Keratinocyte (primary cell): ENCODE results near the gene MTUS2. TPM values are rescaled to one million over a fixed set of nuclear protein-coding genes. Genes with fewer than 3 reads are reported as not detected.

Experiments
- DNase-seq: peaks from one replicate; pipeline ENCODE4 v3.0.0-alpha.2; 2011; ENCODE audit warnings: low read depth, missing footprints, low spot score
- FAIRE-seq: peaks from 2 replicates; lab custom pipeline; 2011; peaks lifted over from hg19 to GRCh38; lab: Jason Lieb, UNC
- H2AFZ ChIP-seq: 2 replicates; pipeline ENCODE4 v1.6.0; 2012; ENCODE audit warnings: low read length, control low read depth, inconsistent platforms; ENCODE audit not compliant: control insufficient read depth
- H3K27ac ChIP-seq: 2 replicates; pipeline ENCODE4 v1.5.1; 2011; ENCODE audit warnings: low read length; ENCODE audit not compliant: control insufficient read depth, insufficient read depth
- H3K27me3 ChIP-seq: 3 replicates; pipeline ENCODE4 v1.6.0; 2011; ENCODE audit warnings: low read length; ENCODE audit not compliant: control insufficient read depth, insufficient read depth; ENCODE audit errors: extremely low read depth
- H3K36me3 ChIP-seq, 2 experiments: 2 replicates in 1 of 2; 3 replicates in 1 of 2; pipeline ENCODE4 v1.5.1; 2011; ENCODE audit warnings: low read length in 2 of 2, mild to moderate bottlenecking in 1 of 2; ENCODE audit not compliant: control insufficient read depth in 2 of 2, insufficient read depth in 2 of 2; ENCODE audit errors: extremely low read depth in 1 of 2
- H3K4me1 ChIP-seq: 3 replicates; pipeline ENCODE4 v1.5.1; 2011; ENCODE audit warnings: low read length; ENCODE audit not compliant: control insufficient read depth, insufficient read depth; ENCODE audit errors: extremely low read depth
- H3K4me2 ChIP-seq: 3 replicates; pipeline ENCODE4 v1.6.0; 2011; ENCODE audit warnings: low read depth, low read length; ENCODE audit not compliant: control insufficient read depth, insufficient read depth; ENCODE audit errors: extremely low read depth
- H3K4me3 ChIP-seq, 3 experiments: fragments of 200-600 bp in 1 of 3; sonication (generic) in 1 of 3; 2 replicates in 2 of 3; 3 replicates in 1 of 3; pipeline ENCODE4 v1.5.1; 2011 to 2016; ENCODE audit warnings: low read length in 3 of 3, mild to moderate bottlenecking in 3 of 3, control low read depth in 2 of 3, inconsistent platforms in 1 of 3, low read depth in 1 of 3, mixed read lengths in 1 of 3, mixed run types in 1 of 3, moderate library complexity in 1 of 3; ENCODE audit not compliant: control insufficient read depth in 2 of 3, insufficient read depth in 2 of 3; ENCODE audit errors: extremely low read depth in 1 of 3
- H3K79me2 ChIP-seq: 2 replicates; pipeline ENCODE4 v1.6.0; 2012; ENCODE audit warnings: low read length; ENCODE audit not compliant: control insufficient read depth, insufficient read depth
- H3K9ac ChIP-seq: 3 replicates; pipeline ENCODE4 v1.6.0; 2011; ENCODE audit warnings: low read length; ENCODE audit not compliant: control insufficient read depth, insufficient read depth; ENCODE audit errors: extremely low read depth
- H3K9me1 ChIP-seq: 3 replicates; pipeline ENCODE4 v1.6.0; 2011; ENCODE audit warnings: low read length; ENCODE audit not compliant: control insufficient read depth, insufficient read depth; ENCODE audit errors: extremely low read depth
- H3K9me3 ChIP-seq: 2 replicates; pipeline ENCODE4 v1.5.1; 2012; ENCODE audit warnings: low read depth, low read length; ENCODE audit not compliant: control insufficient read depth
- H4K20me1 ChIP-seq: 3 replicates; pipeline ENCODE4 v1.6.0; 2011; ENCODE audit warnings: low read length; ENCODE audit not compliant: control insufficient read depth, insufficient read depth; ENCODE audit errors: extremely low read depth
- CTCF ChIP-seq, 3 experiments: IDR thresholded peaks in 1 of 3; conservative IDR thresholded peaks in 1 of 3; optimal IDR thresholded peaks in 1 of 3; 2 replicates in 2 of 3; 3 replicates in 1 of 3; pipeline versions ENCODE3 to v1.5.1; 2011; ENCODE audit warnings: low read length in 3 of 3, mild to moderate bottlenecking in 3 of 3, moderate library complexity in 2 of 3, control low read depth in 1 of 3, inconsistent platforms in 1 of 3; ENCODE audit not compliant: insufficient read depth in 2 of 3; ENCODE audit errors: extremely low read depth in 1 of 3
- EZH2 ChIP-seq: IDR thresholded peaks from one replicate; pipeline ENCODE4 v1.6.1; 2012; ENCODE audit warnings: inconsistent platforms, mild to moderate bottlenecking, low read length, moderate library complexity
- dilution Hi-C: fragments of 300-500 bp; cut with MboI; formaldehyde crosslinking; loops from one replicate; pipeline ENCODE4 v1.7.0; 2020; ENCODE audit warnings: low sequenced_read_pairs; ENCODE audit not compliant: extremely low pct_ligation_motif_present
- polyA plus RNA-seq, 5 experiments: library from polyadenylated mRNA; depleted of rRNA in 3 of 5; stranded (reverse) in 3 of 5; stranded (forward) in 1 of 5; unstranded in 1 of 5; fragments of >200 nt; gene quantifications; 1 replicate in 1 of 5; 2 replicates in 3 of 5; 3 replicates in 1 of 5; pipeline versions ENCODE4 v1.2.1 to v1.2.3, GENCODE V29; 2011 to 2012; ENCODE audit warnings: missing spikeins in 2 of 5, low read depth in 1 of 5, low replicate concordance in 1 of 5

Gene MTUS2
- polyA plus RNA-seq, 1 donor (not counting 4 experiments of a cell fraction or from before 2014, with no cell fraction given), result 0.17 TPM

GRCh38 chr13:29369060-29369743 is 549.1 kb downstream of the MTUS2 start:
- no peak for DNase-seq
- peak; percentile 44 for FAIRE-seq
- Histone ChIP-seq H3K9ac (no peak overlapping the region), H3K79me2 (no peaks in the 10 kb centered on the region), H3K4me2 (no peak overlapping the region), H3K4me3 (no peak overlapping the region), H3K36me3 (no peaks in the 10 kb centered on the region), H3K4me1 (peaks cover 3% of the 10 kb centered on the region), H3K9me3 (no peaks in the 10 kb centered on the region), H3K27ac (no peak overlapping the region), H2AFZ (peak overlapping the region; percentile 62), H3K27me3 (no peaks in the 10 kb centered on the region), H4K20me1 (no peaks in the 10 kb centered on the region), H3K9me1 (no peaks in the 10 kb centered on the region)
- TF ChIP-seq CTCF (optimal IDR thresholded peaks at IDR 0.05 in 1 of 3, IDR thresholded peaks at IDR 0.05 in 1 of 3, conservative IDR thresholded peaks at IDR 0.05 in 1 of 3; ENCODE audit: extremely low read depth in 1 of 3, insufficient read depth in 2 of 3, low read length in 3 of 3), result peak; percentile 44 to 58 (median 52)
- no peak for TF ChIP-seq EZH2
- dilution Hi-C loops, result no loop called here

DNA sequence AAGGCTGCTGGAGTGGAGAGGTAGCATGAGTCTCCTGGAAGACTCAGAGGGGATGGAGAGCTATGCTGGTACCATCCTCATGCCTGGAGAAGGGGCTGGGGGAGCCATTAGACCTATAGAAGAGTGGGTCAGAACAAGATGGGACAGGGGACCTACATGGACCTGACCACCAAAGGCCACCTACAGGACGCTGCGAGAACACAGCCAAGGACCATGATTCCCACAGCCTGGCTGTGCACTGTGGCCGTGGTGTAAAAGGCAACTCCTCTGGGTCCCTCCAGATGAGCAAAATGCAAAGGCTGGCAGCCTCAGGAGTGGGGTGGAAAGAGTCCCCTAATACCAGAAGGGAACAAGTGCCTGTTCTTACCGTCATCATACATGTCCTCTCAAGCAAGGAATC is 559.1 kb downstream of the MTUS2 start:
- Histone ChIP-seq H3K4me1 (no peaks in the 10 kb centered on the region), H3K4me2 (no peak overlapping the region)

More for the DNA sequence above, 559.1 kb downstream of the MTUS2 start:
- Histone ChIP-seq H3K9me3 (no peaks in the 10 kb centered on the region), H3K36me3 (no peaks in the 10 kb centered on the region), H4K20me1 (no peaks in the 10 kb centered on the region), H3K79me2 (no peaks in the 10 kb centered on the region), H2AFZ (no peak overlapping the region), H3K27ac (no peak overlapping the region), H3K9ac (no peak overlapping the region), H3K4me3 (no peak overlapping the region), H3K9me1 (no peaks in the 10 kb centered on the region), H3K27me3 (no peaks in the 10 kb centered on the region)
- FAIRE-seq (no peak), DNase-seq (no peak)
- TF ChIP-seq CTCF (optimal IDR thresholded peaks at IDR 0.05 in 1 of 3, IDR thresholded peaks at IDR 0.05 in 1 of 3, conservative IDR thresholded peaks at IDR 0.05 in 1 of 3; ENCODE audit: extremely low read depth in 1 of 3, insufficient read depth in 2 of 3, low read length in 3 of 3) (no peak), EZH2 (no peak)
- dilution Hi-C loops, result no loop called here
